ENCODE measurements around the gene NF2. TPM values are rescaled to one million over a fixed set of nuclear protein-coding genes. Genes with fewer than 3 reads are reported as not detected.

NF2 gene
- total and polyA plus RNA-seq, 12 donors: 12.2 to 67.4 (median 45.5) TPM

DNA sequence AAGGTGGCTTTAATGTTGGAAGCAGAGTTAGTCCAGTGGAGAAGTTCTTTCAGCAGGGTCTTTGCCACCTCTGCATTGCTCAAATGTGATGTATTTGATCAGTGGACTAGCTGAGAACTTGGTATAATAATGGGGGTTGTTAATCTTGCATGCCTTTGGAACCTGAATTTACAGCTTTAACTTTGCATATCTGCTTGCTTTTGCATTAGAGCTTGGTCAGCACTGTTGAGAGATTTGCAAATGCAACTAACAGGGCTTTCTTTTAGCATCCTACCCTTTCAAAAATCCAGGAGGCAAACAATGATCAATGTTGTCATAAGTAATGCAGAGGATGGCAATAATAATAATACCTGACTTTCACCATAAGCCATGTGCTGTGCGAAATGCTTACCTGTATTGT, 48.2 kb downstream of the NF2 start:
- intact Hi-C loops (cut with DNase I): no loop called here
- H3K4me3 ChIP-seq: no peak overlapping the region
- H3K27ac ChIP-seq: no peak overlapping the region
- no peaks in the 10 kb centered on the region for H3K9me3 ChIP-seq (replicated peaks in 1 of 3)
- WGBS, 4 donors: 93 to 100% (median 98%) methylated on average over 1 of the region's 1 CpG
- TF ChIP-seq, protein P1, sequence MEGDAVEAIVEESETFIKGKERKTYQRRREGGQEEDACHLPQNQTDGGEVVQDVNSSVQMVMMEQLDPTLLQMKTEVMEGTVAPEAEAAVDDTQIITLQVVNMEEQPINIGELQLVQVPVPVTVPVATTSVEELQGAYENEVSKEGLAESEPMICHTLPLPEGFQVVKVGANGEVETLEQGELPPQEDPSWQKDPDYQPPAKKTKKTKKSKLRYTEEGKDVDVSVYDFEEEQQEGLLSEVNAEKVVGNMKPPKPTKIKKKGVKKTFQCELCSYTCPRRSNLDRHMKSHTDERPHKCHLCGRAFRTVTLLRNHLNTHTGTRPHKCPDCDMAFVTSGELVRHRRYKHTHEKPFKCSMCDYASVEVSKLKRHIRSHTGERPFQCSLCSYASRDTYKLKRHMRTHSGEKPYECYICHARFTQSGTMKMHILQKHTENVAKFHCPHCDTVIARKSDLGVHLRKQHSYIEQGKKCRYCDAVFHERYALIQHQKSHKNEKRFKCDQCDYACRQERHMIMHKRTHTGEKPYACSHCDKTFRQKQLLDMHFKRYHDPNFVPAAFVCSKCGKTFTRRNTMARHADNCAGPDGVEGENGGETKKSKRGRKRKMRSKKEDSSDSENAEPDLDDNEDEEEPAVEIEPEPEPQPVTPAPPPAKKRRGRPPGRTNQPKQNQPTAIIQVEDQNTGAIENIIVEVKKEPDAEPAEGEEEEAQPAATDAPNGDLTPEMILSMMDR (IDR thresholded peaks at IDR 0.05): no peak
- TF ChIP-seq POLR2A (IDR thresholded peaks at IDR 0.05): no peak
- H3K27me3 ChIP-seq: no peaks in the 10 kb centered on the region
- DNase-seq: no peak
- peaks cover 0 to 4% of the 10 kb centered on the region in 2 donors for H3K36me3 ChIP-seq (replicated peaks in 1 of 2)
- peaks cover 0 to 4% of the 10 kb centered on the region in 2 donors for H3K4me1 ChIP-seq (replicated peaks in 1 of 2)

DNA sequence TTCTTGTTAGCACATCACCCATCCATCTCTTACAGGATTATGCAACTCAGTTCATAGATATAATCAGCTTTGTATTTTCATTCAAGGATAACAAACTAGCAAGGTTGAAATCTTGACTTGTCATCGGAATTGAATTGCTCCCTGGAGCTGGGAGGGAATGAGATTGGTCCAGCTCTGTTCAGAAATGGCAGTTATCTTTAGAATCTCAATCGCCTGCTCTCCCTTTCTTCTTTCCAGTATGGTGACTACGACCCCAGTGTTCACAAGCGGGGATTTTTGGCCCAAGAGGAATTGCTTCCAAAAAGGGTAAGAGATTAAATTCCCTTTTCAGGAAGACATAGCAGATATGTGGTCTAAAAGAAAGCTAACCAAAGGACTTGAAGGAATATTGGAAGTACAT, 51.0 kb downstream of the NF2 start:
- DNase-seq: no peak
- H3K4me1 ChIP-seq (replicated peaks in 1 of 2): peaks cover 0 to 4% of the 10 kb centered on the region in 2 donors
- H3K36me3 ChIP-seq (replicated peaks in 1 of 2): no peaks in the 10 kb centered on the region
- no peak overlapping the region for H3K4me3 ChIP-seq
- no peak for TF ChIP-seq POLR2A (IDR thresholded peaks at IDR 0.05)
- TF ChIP-seq, protein P1 (IDR thresholded peaks at IDR 0.05): no peak
- no peaks in the 10 kb centered on the region for H3K27me3 ChIP-seq
- H3K27ac ChIP-seq: no peak overlapping the region
- WGBS, 4 donors: 61 to 69% (median 65%) methylated on average over 4 of the region's 4 CpGs
- intact Hi-C loops (cut with DNase I): no loop called here
- no peaks in the 10 kb centered on the region for H3K9me3 ChIP-seq (replicated peaks in 1 of 3)

DNA sequence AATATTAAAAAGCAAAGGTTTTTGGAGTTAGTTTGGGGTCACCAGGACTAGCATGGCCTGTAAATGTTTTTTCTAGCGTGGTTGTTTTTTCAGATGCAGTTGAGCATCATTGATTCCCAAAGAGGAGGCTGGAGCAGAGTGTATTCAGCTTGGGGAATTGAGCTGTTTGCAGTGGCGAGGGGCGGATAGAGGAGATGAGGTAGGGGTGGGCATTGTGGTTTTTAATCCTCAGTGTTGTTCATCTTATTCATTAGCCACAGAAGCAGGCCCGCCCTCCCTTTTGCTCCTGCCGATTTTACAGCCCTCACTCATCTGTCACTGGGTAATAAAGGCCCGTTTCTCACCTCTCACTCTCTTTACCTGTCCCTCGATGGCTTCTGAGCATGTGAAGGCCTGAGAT, 51.4 kb downstream of the NF2 start:
- intact Hi-C loops (cut with DNase I): no loop called here
- no peak for TF ChIP-seq POLR2A (IDR thresholded peaks at IDR 0.05)
- TF ChIP-seq, protein P1 (IDR thresholded peaks at IDR 0.05): no peak

DNA sequence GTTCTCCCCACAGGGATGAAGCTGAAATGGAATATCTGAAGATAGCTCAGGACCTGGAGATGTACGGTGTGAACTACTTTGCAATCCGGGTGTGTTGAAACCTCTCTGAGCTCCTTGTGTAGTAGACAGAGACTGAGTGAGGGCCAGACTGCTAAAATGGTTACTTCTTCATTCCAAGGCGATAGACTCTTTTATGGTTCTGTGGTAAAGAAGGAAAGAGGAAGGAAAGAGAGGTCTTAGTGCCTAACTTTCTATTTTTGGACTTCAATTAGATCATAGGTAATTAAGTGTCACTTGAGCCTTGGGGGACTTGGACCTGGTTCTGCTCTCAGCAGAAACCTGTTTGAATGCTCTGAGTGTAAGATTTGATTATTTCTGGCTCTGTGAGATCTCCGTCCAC, 54.7 kb downstream of the NF2 start:
- DNase-seq: no peak
- no peak overlapping the region for H3K27ac ChIP-seq
- intact Hi-C loops (cut with DNase I): no loop called here
- H3K36me3 ChIP-seq (replicated peaks in 1 of 2): peaks cover 0 to 23% of the 10 kb centered on the region in 2 donors
- H3K4me3 ChIP-seq: no peak overlapping the region
- 66 to 83% (median 78%) methylated on average over 4 of the region's 4 CpGs for WGBS, 4 donors
- H3K9me3 ChIP-seq (replicated peaks in 1 of 3): no peaks in the 10 kb centered on the region
- no peaks in the 10 kb centered on the region for H3K27me3 ChIP-seq
- TF ChIP-seq, protein P1 (IDR thresholded peaks at IDR 0.05): no peak
- TF ChIP-seq POLR2A (IDR thresholded peaks at IDR 0.05): no peak
- H3K4me1 ChIP-seq (replicated peaks in 1 of 2): peaks cover 0 to 4% of the 10 kb centered on the region in 2 donors

More for the DNA sequence above, 51.4 kb downstream of the NF2 start:
- H3K36me3 ChIP-seq (replicated peaks in 1 of 2): no peaks in the 10 kb centered on the region
- no peak overlapping the region for H3K4me3 ChIP-seq
- peaks cover 0 to 4% of the 10 kb centered on the region in 2 donors for H3K4me1 ChIP-seq (replicated peaks in 1 of 2)
- no peak for DNase-seq
- no peaks in the 10 kb centered on the region for H3K9me3 ChIP-seq (replicated peaks in 1 of 3)
- 80 to 88% (median 86%) methylated on average over 7 of the region's 7 CpGs for WGBS, 4 donors
- no peaks in the 10 kb centered on the region for H3K27me3 ChIP-seq
- no peak overlapping the region for H3K27ac ChIP-seq
